GM12892 (cell line): Measurements from ENCODE around the gene PDIA5.

Source experiments
- DNase-seq: peaks from one replicate; pipeline ENCODE4 v3.0.0; 2011; ENCODE audit not compliant: insufficient read length
- FAIRE-seq: peaks from 2 replicates; lab custom pipeline; 2011; peaks lifted over from hg19 to GRCh38; lab: Jason Lieb, UNC
- POLR2A ChIP-seq: IDR thresholded peaks from 2 replicates; pipeline ENCODE4 v1.6.1; 2011; ENCODE audit warnings: low read depth, low read length, control low read depth
- POLR2AphosphoS5 ChIP-seq: IDR thresholded peaks from 2 replicates; pipeline ENCODE4 v1.6.1; 2011; ENCODE audit warnings: low read depth, low read length, control low read depth
- TAF1 ChIP-seq: IDR thresholded peaks from 2 replicates; pipeline ENCODE4 v1.6.1; 2011; ENCODE audit warnings: low read depth, mild to moderate bottlenecking, control low read depth, low read length, borderline replicate concordance

The PDIA5 gene

GRCh38 chr3:123063034-123063433 is 3.8 kb upstream of the PDIA5 start:
- no peak for FAIRE-seq
- DNase-seq, result no peak
- TF ChIP-seq POLR2AphosphoS5, result no peak
- TF ChIP-seq TAF1, result no peak
- no peak for TF ChIP-seq POLR2A

- FAIRE-seq (no peak), DNase-seq (no peak)
- TF ChIP-seq POLR2AphosphoS5 (no peak), POLR2A (no peak), TAF1 (no peak)
Observed at GRCh38 chr3:123064506-123064905, 2.3 kb upstream of the PDIA5 start.

- TF ChIP-seq POLR2A (no peak), POLR2AphosphoS5 (no peak), TAF1 (no peak)
- no peak for DNase-seq
- no peak for FAIRE-seq
Observed at GRCh38 chr3:123064914-123065313, 1.9 kb upstream of the PDIA5 start.

- TF ChIP-seq POLR2A, result no peak
- TF ChIP-seq POLR2AphosphoS5, result no peak
- TF ChIP-seq TAF1, result no peak
- DNase-seq (no peak), FAIRE-seq (no peak)
Observed at GRCh38 chr3:123066599-123066895, 278 bp upstream of the PDIA5 start.

GRCh38 chr3:123067689-123068600 is 1.1 kb downstream of the PDIA5 start:
- FAIRE-seq, result no peak
- no peak for DNase-seq
- TF ChIP-seq POLR2A, result no peak
- no peak for TF ChIP-seq TAF1
- TF ChIP-seq POLR2AphosphoS5, result no peak

- TF ChIP-seq POLR2A, result no peak
- no peak for TF ChIP-seq TAF1
- no peak for TF ChIP-seq POLR2AphosphoS5
- DNase-seq (no peak), FAIRE-seq (no peak)
Observed at GRCh38 chr3:123068601-123069381, 2.0 kb downstream of the PDIA5 start.

GRCh38 chr3:123070510-123070909 is 3.7 kb downstream of the PDIA5 start:
- no peak for DNase-seq
- no peak for FAIRE-seq
- TF ChIP-seq TAF1 (no peak), POLR2A (no peak), POLR2AphosphoS5 (no peak)

- TF ChIP-seq TAF1, result no peak
Observed at GRCh38 chr3:123071146-123071545, 4.3 kb downstream of the PDIA5 start.

GRCh38 chr3:123071581-123071980 is 4.8 kb downstream of the PDIA5 start:
- no peak for TF ChIP-seq POLR2AphosphoS5
- DNase-seq, result no peak
- FAIRE-seq, result no peak

More at GRCh38 chr3:123071146-123071545, 4.3 kb downstream of the PDIA5 start:
- DNase-seq, result no peak
- FAIRE-seq, result no peak

GRCh38 chr3:123072152-123072551 is 5.3 kb downstream of the PDIA5 start:
- FAIRE-seq (no peak), DNase-seq (no peak)
- TF ChIP-seq TAF1, result no peak
- no peak for TF ChIP-seq POLR2AphosphoS5
- no peak for TF ChIP-seq POLR2A

- DNase-seq (no peak), FAIRE-seq (no peak)
- TF ChIP-seq POLR2AphosphoS5 (no peak), POLR2A (no peak), TAF1 (no peak)
Observed at GRCh38 chr3:123072564-123072963, 5.7 kb downstream of the PDIA5 start.

- TF ChIP-seq TAF1, result no peak
- TF ChIP-seq POLR2A, result no peak
- no peak for DNase-seq
- FAIRE-seq, result no peak
Observed at GRCh38 chr3:123075359-123075758, 8.5 kb downstream of the PDIA5 start.
